Endodermal cell (in vitro differentiated cells): ENCODE measurements around the gene MARCHF2. TPM values are rescaled to one million over a fixed set of nuclear protein-coding genes. Genes with fewer than 3 reads are reported as not detected.
A peak's percentile ranks its signal among the peaks of the same experiment; 100 is the strongest.

ENCODE experiments used
- DNase-seq: peaks from one replicate; pipeline ENCODE4 v3.0.0-alpha.2; 2017
- H3K27ac ChIP-seq: 2 replicates; pipeline ENCODE4 v1.5.1; 2013; ENCODE audit warnings: mild to moderate bottlenecking, low read depth, low read length, moderate library complexity
- H3K27me3 ChIP-seq: 2 replicates; pipeline ENCODE4 v1.6.1; 2013; ENCODE audit warnings: mild to moderate bottlenecking, low read length, moderate library complexity; ENCODE audit not compliant: insufficient read depth, control insufficient read depth, poor library complexity, severe bottlenecking
- H3K36me3 ChIP-seq: 2 replicates; pipeline ENCODE4 v1.7.0; 2013; ENCODE audit warnings: mild to moderate bottlenecking, low read length, moderate library complexity; ENCODE audit not compliant: control insufficient read depth, insufficient read depth
- H3K4me1 ChIP-seq: one replicate; pipeline ENCODE4 v1.7.0; 2013; ENCODE audit warnings: low read length; ENCODE audit not compliant: control insufficient read depth, insufficient read depth
- H3K4me3 ChIP-seq: 2 replicates; pipeline ENCODE4 v1.5.1; 2013; ENCODE audit warnings: mild to moderate bottlenecking, low read length, moderate library complexity
- H3K9ac ChIP-seq: 2 replicates; pipeline ENCODE4 v1.6.1; 2013; ENCODE audit warnings: mild to moderate bottlenecking, low read length, moderate library complexity; ENCODE audit not compliant: poor library complexity, severe bottlenecking; ENCODE audit errors: extremely low read depth
- H3K9me3 ChIP-seq: 2 replicates; pipeline ENCODE4 v1.6.1; 2013; ENCODE audit warnings: mild to moderate bottlenecking, low read length, moderate library complexity; ENCODE audit not compliant: control insufficient read depth
- H3K27ac Mint-ChIP-seq: 2 replicates; pipeline ENCODE4 v1.8.0; 2020; ENCODE audit warnings: mixed read lengths
- H3K27me3 Mint-ChIP-seq: 2 replicates; pipeline ENCODE4 v1.8.0; 2021; ENCODE audit warnings: mild to moderate bottlenecking, mixed read lengths; ENCODE audit not compliant: insufficient read depth
- H3K36me3 Mint-ChIP-seq: 2 replicates; pipeline ENCODE4 v1.8.0; 2020; ENCODE audit warnings: low read depth, mixed read lengths
- H3K4me1 Mint-ChIP-seq: 2 replicates; pipeline ENCODE4 v1.8.0; 2020; ENCODE audit warnings: mixed read lengths
- H3K4me3 Mint-ChIP-seq: 2 replicates; pipeline ENCODE4 v1.8.0; 2020; ENCODE audit warnings: mild to moderate bottlenecking, moderate library complexity, mixed read lengths
- H3K9me3 Mint-ChIP-seq: 2 replicates; pipeline ENCODE4 v1.8.0; 2020; ENCODE audit warnings: mild to moderate bottlenecking, mixed read lengths
- WGBS, 2 experiments: methylation state at CpG; one replicate each; pipeline versions ENCODE4 v1.1.5 to v1.1.7; 2013; ENCODE audit warnings: missing lambda C conversion rate in 2 of 2, mixed read lengths in 1 of 2; ENCODE audit not compliant: insufficient coverage in 1 of 2, insufficient read length in 1 of 2; 5-methylcytosine and 5-hydroxymethylcytosine counted together
- long read RNA-seq, 4 experiments: library from polyadenylated mRNA in 2 of 4; library from RNA in 1 of 4; library from capped mRNA in 1 of 4; stranded (forward) in 3 of 4; unstranded in 1 of 4; transcript quantifications; one replicate each; pipeline ENCODE4 v2.0.0, GENCODE V29; 2020 to 2021; ENCODE audit warnings: inconsistent platforms in 1 of 4
- polyA plus RNA-seq, 2 experiments: library from polyadenylated mRNA; stranded (reverse); fragments of 50-300 nt; gene quantifications; one replicate each; pipeline ENCODE4 v1.2.3, GENCODE V29; 2013
- total RNA-seq, 2 donors: library from RNA; stranded (reverse); fragmentation: NEBNext Ultra II Directional in 1 of 2; extraction: Animal tissue kit (Norgen Biotek cat#: 25700) in 1 of 2; gene quantifications; 2 replicates in 1 of 2; 3 replicates in 1 of 2; pipeline ENCODE4 v1.2.1, GENCODE V29; 2021
- TF ChIP-seq, protein P1 (sequence below): fragments of 200-600 bp; sonication (generic); conservative IDR thresholded peaks from 2 replicates; pipeline ENCODE4 v1.5.0; 2021; ENCODE audit warnings: antibody characterized with exemption, mild to moderate bottlenecking

MARCHF2 gene, protein sequence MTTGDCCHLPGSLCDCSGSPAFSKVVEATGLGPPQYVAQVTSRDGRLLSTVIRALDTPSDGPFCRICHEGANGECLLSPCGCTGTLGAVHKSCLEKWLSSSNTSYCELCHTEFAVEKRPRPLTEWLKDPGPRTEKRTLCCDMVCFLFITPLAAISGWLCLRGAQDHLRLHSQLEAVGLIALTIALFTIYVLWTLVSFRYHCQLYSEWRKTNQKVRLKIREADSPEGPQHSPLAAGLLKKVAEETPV
- 10 to 100 TPM; 31.8 to 35.9 TPM for total RNA-seq
- polyA plus RNA-seq (2013, experiment 1 of 2), result 21.8 TPM
- polyA plus RNA-seq (2013, experiment 2 of 2), result 20.4 TPM
- long read RNA-seq, experiment 1, partial matches to known transcripts, result 5 of 15 reads
- long read RNA-seq, experiment 1, other reads (novel, unspliced or antisense), result 7 of 15 reads
- long read RNA-seq, experiment 2, transcript MARCH2-201 (5 exons, 1,376 nt), result major isoform, 28 of 88 reads
- long read RNA-seq, experiment 2, partial matches to known transcripts, result 2 of 88 reads
- long read RNA-seq, experiment 2, other reads (novel, unspliced or antisense), result 56 of 88 reads
- long read RNA-seq, experiment 3, partial matches to known transcripts, result 1 of 4 reads
- long read RNA-seq, experiment 3, other reads (novel, unspliced or antisense), result 3 of 4 reads
- long read RNA-seq, experiment 4, result 0 reads

DNA sequence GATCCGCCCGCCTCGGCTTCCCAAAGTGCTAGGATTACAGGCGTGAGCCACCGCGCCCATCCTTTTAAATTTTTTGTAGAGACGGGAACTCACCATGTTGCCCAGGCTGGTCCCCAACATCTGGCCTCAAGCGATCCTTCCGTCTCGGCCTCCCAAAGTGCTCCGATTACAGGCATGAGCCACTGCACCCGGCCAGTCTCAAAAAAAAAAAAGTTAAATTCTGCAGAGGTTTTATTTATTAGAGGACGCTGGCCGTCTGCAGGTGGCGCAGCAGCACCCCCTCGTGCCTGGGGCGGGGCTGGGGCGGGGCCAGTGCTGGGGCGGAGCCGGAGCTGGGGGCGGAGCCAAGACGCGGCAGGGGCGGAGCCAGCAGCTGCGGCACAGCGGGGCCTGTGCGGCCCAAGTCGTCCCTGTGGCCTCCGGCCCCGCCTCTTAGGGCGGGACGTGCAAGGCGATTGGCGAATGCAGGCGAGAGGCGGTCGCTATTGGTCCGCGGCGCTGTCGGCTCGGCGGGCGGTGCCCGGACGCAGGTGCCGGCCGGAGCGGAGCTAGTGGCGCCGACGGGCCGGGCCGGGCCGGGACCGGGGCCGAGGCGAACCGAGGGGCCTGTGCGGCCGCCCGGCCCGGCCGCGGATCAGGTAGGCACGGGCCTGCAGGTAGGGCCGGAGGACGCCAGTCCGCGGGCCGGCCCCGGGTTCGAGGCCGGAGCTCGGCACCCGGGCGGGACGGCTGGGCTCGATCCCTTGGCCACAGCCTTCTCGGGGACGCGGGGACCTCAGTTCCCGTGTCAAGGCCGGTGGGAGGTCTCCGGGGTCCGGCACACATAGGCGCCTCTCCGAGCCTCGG is at the start of gene MARCHF2:
MARCHF2 (plus strand) TSS at position 523 of the 846 bp plus-strand sequence. CDS start 8,536 bp downstream, outside the sequence.
- Mint-ChIP-seq H3K27me3 (no peaks in the 10 kb centered on the region), H3K36me3 (no peaks in the 10 kb centered on the region), H3K9me3 (no peaks in the 10 kb centered on the region), H3K4me1 (no peaks in the 10 kb centered on the region), H3K4me3 (peak within 1 kb of the TSS; percentile 51), H3K27ac (peak within 1 kb of the TSS; percentile 61)
- Histone ChIP-seq H3K4me1 (peaks cover 2% of the 10 kb centered on the region), H3K27me3 (no peaks in the 10 kb centered on the region), H3K36me3 (no peaks in the 10 kb centered on the region), H3K4me3 (peak within 1 kb of the TSS; percentile 87), H3K9ac (peak within 1 kb of the TSS; percentile 19), H3K9me3 (no peaks in the 10 kb centered on the region), H3K27ac (no peak within 1 kb of the TSS)
- TF ChIP-seq, protein P1, sequence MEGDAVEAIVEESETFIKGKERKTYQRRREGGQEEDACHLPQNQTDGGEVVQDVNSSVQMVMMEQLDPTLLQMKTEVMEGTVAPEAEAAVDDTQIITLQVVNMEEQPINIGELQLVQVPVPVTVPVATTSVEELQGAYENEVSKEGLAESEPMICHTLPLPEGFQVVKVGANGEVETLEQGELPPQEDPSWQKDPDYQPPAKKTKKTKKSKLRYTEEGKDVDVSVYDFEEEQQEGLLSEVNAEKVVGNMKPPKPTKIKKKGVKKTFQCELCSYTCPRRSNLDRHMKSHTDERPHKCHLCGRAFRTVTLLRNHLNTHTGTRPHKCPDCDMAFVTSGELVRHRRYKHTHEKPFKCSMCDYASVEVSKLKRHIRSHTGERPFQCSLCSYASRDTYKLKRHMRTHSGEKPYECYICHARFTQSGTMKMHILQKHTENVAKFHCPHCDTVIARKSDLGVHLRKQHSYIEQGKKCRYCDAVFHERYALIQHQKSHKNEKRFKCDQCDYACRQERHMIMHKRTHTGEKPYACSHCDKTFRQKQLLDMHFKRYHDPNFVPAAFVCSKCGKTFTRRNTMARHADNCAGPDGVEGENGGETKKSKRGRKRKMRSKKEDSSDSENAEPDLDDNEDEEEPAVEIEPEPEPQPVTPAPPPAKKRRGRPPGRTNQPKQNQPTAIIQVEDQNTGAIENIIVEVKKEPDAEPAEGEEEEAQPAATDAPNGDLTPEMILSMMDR, result peak; percentile 76
- peak; percentile 99 for DNase-seq
- WGBS, 2 experiments, result 8 to 11% methylated on average over 29 to 89 of the region's 89 CpGs

- Histone ChIP-seq H3K4me1 (peaks cover 12% of the 10 kb centered on the region), H3K4me3 (peak within 1 kb of the TSS; percentile 72), H3K27me3 (peaks cover 18% of the 10 kb centered on the region), H3K36me3 (no peaks in the 10 kb centered on the region), H3K9ac (peak within 1 kb of the TSS; percentile 20), H3K9me3 (no peaks in the 10 kb centered on the region), H3K27ac (no peak within 1 kb of the TSS)
- peaks cover 9% of the 10 kb centered on the region for H3K36me3 Mint-ChIP-seq
- peak within 1 kb of the TSS; percentile 72 for H3K4me3 Mint-ChIP-seq
- peak; percentile 87 for DNase-seq
- WGBS, 2 experiments, result 3 to 4% methylated on average over 12 to 81 of the region's 81 CpGs
- H3K9me3 Mint-ChIP-seq, result no peaks in the 10 kb centered on the region
- peaks cover 51% of the 10 kb centered on the region for H3K27me3 Mint-ChIP-seq
- H3K27ac Mint-ChIP-seq, result peak within 1 kb of the TSS; percentile 66
- TF ChIP-seq, protein P1, result peak; percentile 39
- H3K4me1 Mint-ChIP-seq, result peaks cover 21% of the 10 kb centered on the region
These were observed 49.0 kb upstream of the MARCHF2 start, which contains the start of gene ANGPTL4 for GRCh38 chr19:8363803-8364771. Gene ANGPTL4 (plus strand): TSS chr19:8364155. CDS start chr19:8364322, 167 bp downstream.
